Left cardiac atrium (tissue), 4 donors: ENCODE measurements around the gene CCDC70. TPM values are rescaled to one million over a fixed set of nuclear protein-coding genes. Genes with fewer than 3 reads are reported as not detected.
"Not testable (repeated sequence)": the region's sequence is repeated elsewhere in the genome, so short reads cannot be mapped to it uniquely, and the experiment has no call there.

Experiments used
- ATAC-seq, 2 donors: fragments of 200-7000 bp; cut with Tn5 transposase; one replicate each; pipeline ENCODE4 v1.9.1; 2020; ENCODE audit warnings: mild to moderate bottlenecking in 2 of 2, moderate library complexity in 2 of 2
- DNase-seq: peaks from one replicate; pipeline ENCODE4 v3.0.0-alpha.2; 2020
- intact Hi-C, 2 donors: fragments of 100-400 bp; cut with DNase I; formaldehyde crosslinking; loops; one replicate each; pipeline versions ENCODE4 v1.14.1 to v1.15.1; 2022 to 2023
- long read RNA-seq: library from polyadenylated mRNA; unstranded; transcript quantifications from one replicate; pipeline ENCODE4 v2.0.0, GENCODE V29; 2021
- total RNA-seq, 2 donors: library from RNA; stranded (reverse); fragmentation: NEBNext Ultra II Directional; extraction: Animal tissue kit (Norgen Biotek cat#: 25700); gene quantifications; one replicate each; pipeline ENCODE4 v1.2.1, GENCODE V29; 2021
- donor health status: DM: no; HTN: yes; CAD: no.
- donor health status: DM: no; HTN: yes; CAD: no; lungs with severe emphysema.
- donor health status: DM: yes; HTN: yes; CAD: no.
- donor health status: Dilated cardiomyopathy.

Gene CCDC70
- total RNA-seq, result not detected
- long read RNA-seq, result 0 reads

- ATAC-seq, result no peak
- intact Hi-C loops, result no loop called here
- no peak for DNase-seq
Observed at GRCh38 chr13:51861723-51862300, at the start of gene CCDC70. TSS of gene CCDC70 (plus strand) at chr13:51861969. CDS start at chr13:51865412, 3,443 bp downstream.

- no peak for DNase-seq
- no peak for ATAC-seq
- intact Hi-C loops, result loop anchor here in 1 of 2 donors (10.0 kb wide), 1 partner anchor 311 kb away; the partner anchor contains the start of gene NEK5
Observed at GRCh38 chr13:51814071-51814470, 47.7 kb upstream of the CCDC70 start.

- peak; percentile 56 for DNase-seq
- peak; percentile 66 to 67 for ATAC-seq
- intact Hi-C loops, result loop anchor here in 1 of 2 donors (1.0 to 10.0 kb wide), 2 partner anchors 15 to 310 kb away; partner anchors contain the start of gene NEK5
Observed at GRCh38 chr13:51814825-51815650, 46.7 kb upstream of the CCDC70 start.

GRCh38 chr13:51815848-51816247 lies 45.9 kb upstream of the CCDC70 start:
- no peak for DNase-seq
- intact Hi-C loops, result loop anchor here in 1 of 2 donors (1.0 to 10.0 kb wide), 2 partner anchors 14 to 309 kb away; partner anchors contain the start of gene NEK5
- no peak for ATAC-seq

- DNase-seq, result no peak
- ATAC-seq, result no peak
- intact Hi-C loops, result loop anchor here in 1 of 2 donors (10.0 kb wide), 1 partner anchor 308 kb away; the partner anchor contains the start of gene NEK5
Observed at GRCh38 chr13:51816604-51817249, 45.0 kb upstream of the CCDC70 start.

- intact Hi-C loops, result loop anchor here in 1 of 2 donors (10.0 kb wide), 1 partner anchor 307 kb away; the partner anchor contains the start of gene NEK5
- DNase-seq (no peak), ATAC-seq (no peak)
Observed at GRCh38 chr13:51817717-51818116, 44.1 kb upstream of the CCDC70 start.

- intact Hi-C loops, result loop anchor here in 1 of 2 donors (10.0 kb wide), 1 partner anchor 307 kb away; the partner anchor contains the start of gene NEK5
- ATAC-seq (peak; percentile 66 to 68), DNase-seq (no peak)
Observed at GRCh38 chr13:51818276-51818675, 43.5 kb upstream of the CCDC70 start.

- intact Hi-C loops, result loop anchor here in 1 of 2 donors (10.0 kb wide), 1 partner anchor 306 kb away; the partner anchor contains the start of gene NEK5
- no peak for DNase-seq
Observed at GRCh38 chr13:51818781-51819511, 42.8 kb upstream of the CCDC70 start.

GRCh38 chr13:51819544-51819943 lies 42.2 kb upstream of the CCDC70 start:
- DNase-seq (no peak), ATAC-seq (no peak)
- intact Hi-C loops, result loop anchor here in 1 of 2 donors (10.0 kb wide), 1 partner anchor 305 kb away; the partner anchor contains the start of gene NEK5

More at GRCh38 chr13:51818781-51819511, 42.8 kb upstream of the CCDC70 start:
- peak; percentile 7 to 38 for ATAC-seq

- intact Hi-C loops, result no loop called here
- no peak for ATAC-seq
- DNase-seq, result no peak
Observed at GRCh38 chr13:51820016-51820597, 41.7 kb upstream of the CCDC70 start.

GRCh38 chr13:51821606-51822005 lies 40.2 kb upstream of the CCDC70 start:
- DNase-seq, result no peak
- intact Hi-C loops, result no loop called here
- ATAC-seq, result no peak

GRCh38 chr13:51822106-51822815 lies 39.5 kb upstream of the CCDC70 start:
- no peak for DNase-seq
- intact Hi-C loops, result no loop called here
- ATAC-seq, result no peak

- ATAC-seq, result peak in 1 of 2 donors; percentile 15
Observed at GRCh38 chr13:51823359-51823758, 38.4 kb upstream of the CCDC70 start.

GRCh38 chr13:51823863-51824262 lies 37.9 kb upstream of the CCDC70 start:
- peak in 1 of 2 donors; percentile 5 for ATAC-seq
- intact Hi-C loops, result no loop called here
- no peak for DNase-seq

More at GRCh38 chr13:51823359-51823758, 38.4 kb upstream of the CCDC70 start:
- DNase-seq, result no peak
- intact Hi-C loops, result no loop called here

- not testable (repeated sequence) for ATAC-seq, DNase-seq
- intact Hi-C loops, result loop anchor here in 1 of 2 donors (5.0 kb wide), 1 partner anchor 173 kb away; no protein-coding TSS in a partner anchor
Observed at GRCh38 chr13:51824712-51825111, 37.1 kb upstream of the CCDC70 start.

GRCh38 chr13:51825165-51825592 lies 36.6 kb upstream of the CCDC70 start:
- ATAC-seq, result peak in 1 of 2 donors; percentile 3
- no peak for DNase-seq
- intact Hi-C loops, result loop anchor here in 1 of 2 donors (5.0 kb wide), 1 partner anchor 172 kb away; no protein-coding TSS in a partner anchor

- ATAC-seq (no peak), DNase-seq (no peak)
- intact Hi-C loops, result loop anchor here in 1 of 2 donors (5.0 kb wide), 1 partner anchor 172 kb away; no protein-coding TSS in a partner anchor
Observed at GRCh38 chr13:51825681-51826254, 36.0 kb upstream of the CCDC70 start.
